Breast epithelium (tissue), 4 donors: ENCODE data around the gene ATP2C1. TPM values are rescaled to one million over a fixed set of nuclear protein-coding genes. Genes with fewer than 3 reads are reported as not detected.
A peak's percentile ranks its signal among the peaks of the same experiment; 100 is the strongest.

Experiments used
- DNase-seq, 2 donors: peaks; one replicate each; pipeline ENCODE4 v3.0.0-alpha.2; 2019; ENCODE audit warnings: low spot score in 2 of 2
- H3K27ac ChIP-seq, 2 donors: fragments of 200-600 bp; sonication (generic) in 1 of 2; one replicate each; pipeline ENCODE4 v1.5.1; 2016 to 2019; ENCODE audit warnings: mild to moderate bottlenecking in 1 of 2
- H3K27me3 ChIP-seq, 2 donors: fragments of 200-600 bp; sonication (generic) in 1 of 2; one replicate each; pipeline versions ENCODE4 v1.5.1 to v1.6.0; 2017 to 2019; ENCODE audit warnings: control low read depth in 1 of 2, mild to moderate bottlenecking in 1 of 2
- H3K36me3 ChIP-seq: fragments of 200-600 bp; one replicate; pipeline ENCODE4 v1.5.1; 2019
- H3K4me1 ChIP-seq, 2 donors: fragments of 200-600 bp; sonication (generic); one replicate each; pipeline ENCODE4 v1.5.1; 2016 to 2019; ENCODE audit warnings: control low read depth in 1 of 2
- H3K4me3 ChIP-seq, 3 donors: fragments of 200-600 bp; sonication (generic); 1 replicate in 2 of 3; 2 replicates in 1 of 3; pipeline ENCODE4 v1.5.1; 2016 to 2019; ENCODE audit warnings: mild to moderate bottlenecking in 3 of 3, moderate library complexity in 2 of 3
- H3K9me3 ChIP-seq, 2 donors: fragments of 200-600 bp; sonication (generic) in 1 of 2; one replicate each; pipeline ENCODE4 v1.5.1; 2016 to 2019; ENCODE audit warnings: control low read depth in 1 of 2
- POLR2A ChIP-seq: fragments of 450-650 bp; IDR thresholded peaks from one replicate; pipeline ENCODE4 v1.6.1; 2016; ENCODE audit warnings: antibody characterized with exemption, mild to moderate bottlenecking, moderate library complexity
- POLR2AphosphoS5 ChIP-seq, 3 donors: sonication (generic); formaldehyde crosslinking; IDR thresholded peaks; one replicate each; pipeline ENCODE4 v1.6.1; 2017; ENCODE audit warnings: antibody characterized with exemption in 3 of 3
- intact Hi-C: fragments of 100-400 bp; cut with DNase I; formaldehyde crosslinking; loops from one replicate; pipeline ENCODE4 v1.15.1; 2023; ENCODE audit warnings: low total_unique reads
- total RNA-seq, 3 donors: library from RNA; depleted of rRNA; stranded (reverse); fragments of >200 nt; gene quantifications; one replicate each; pipeline ENCODE4 v1.1.0, GENCODE V29; 2016
- TF ChIP-seq, protein P1 (sequence below), 3 donors: fragments of 450-650 bp; IDR thresholded peaks; one replicate each; pipeline ENCODE4 v1.5.1; 2016 to 2017; ENCODE audit warnings: antibody characterized with exemption in 3 of 3, mild to moderate bottlenecking in 3 of 3, moderate library complexity in 3 of 3

Gene ATP2C1
- total RNA-seq, 3 donors from 2014 or later, result 59.4 to 76.4 (median 76.2) TPM

- Histone ChIP-seq H3K27me3 (no peaks in the 10 kb centered on the region), H3K4me1 (no peaks in the 10 kb centered on the region), H3K27ac (no peak overlapping the region), H3K36me3 (no peaks in the 10 kb centered on the region), H3K9me3 (peaks cover 8 to 14% of the 10 kb centered on the region in 2 donors), H3K4me3 (no peak overlapping the region)
- TF ChIP-seq, protein P1, sequence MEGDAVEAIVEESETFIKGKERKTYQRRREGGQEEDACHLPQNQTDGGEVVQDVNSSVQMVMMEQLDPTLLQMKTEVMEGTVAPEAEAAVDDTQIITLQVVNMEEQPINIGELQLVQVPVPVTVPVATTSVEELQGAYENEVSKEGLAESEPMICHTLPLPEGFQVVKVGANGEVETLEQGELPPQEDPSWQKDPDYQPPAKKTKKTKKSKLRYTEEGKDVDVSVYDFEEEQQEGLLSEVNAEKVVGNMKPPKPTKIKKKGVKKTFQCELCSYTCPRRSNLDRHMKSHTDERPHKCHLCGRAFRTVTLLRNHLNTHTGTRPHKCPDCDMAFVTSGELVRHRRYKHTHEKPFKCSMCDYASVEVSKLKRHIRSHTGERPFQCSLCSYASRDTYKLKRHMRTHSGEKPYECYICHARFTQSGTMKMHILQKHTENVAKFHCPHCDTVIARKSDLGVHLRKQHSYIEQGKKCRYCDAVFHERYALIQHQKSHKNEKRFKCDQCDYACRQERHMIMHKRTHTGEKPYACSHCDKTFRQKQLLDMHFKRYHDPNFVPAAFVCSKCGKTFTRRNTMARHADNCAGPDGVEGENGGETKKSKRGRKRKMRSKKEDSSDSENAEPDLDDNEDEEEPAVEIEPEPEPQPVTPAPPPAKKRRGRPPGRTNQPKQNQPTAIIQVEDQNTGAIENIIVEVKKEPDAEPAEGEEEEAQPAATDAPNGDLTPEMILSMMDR (IDR thresholded peaks at IDR 0.05), result no peak
- no peak for TF ChIP-seq POLR2AphosphoS5 (IDR thresholded peaks at IDR 0.05)
- TF ChIP-seq POLR2A, result no peak
- intact Hi-C loops, result no loop called here
- DNase-seq, result no peak
Measured at GRCh38 chr3:130878464-130878863, 15.4 kb upstream of the ATP2C1 start.

DNA sequence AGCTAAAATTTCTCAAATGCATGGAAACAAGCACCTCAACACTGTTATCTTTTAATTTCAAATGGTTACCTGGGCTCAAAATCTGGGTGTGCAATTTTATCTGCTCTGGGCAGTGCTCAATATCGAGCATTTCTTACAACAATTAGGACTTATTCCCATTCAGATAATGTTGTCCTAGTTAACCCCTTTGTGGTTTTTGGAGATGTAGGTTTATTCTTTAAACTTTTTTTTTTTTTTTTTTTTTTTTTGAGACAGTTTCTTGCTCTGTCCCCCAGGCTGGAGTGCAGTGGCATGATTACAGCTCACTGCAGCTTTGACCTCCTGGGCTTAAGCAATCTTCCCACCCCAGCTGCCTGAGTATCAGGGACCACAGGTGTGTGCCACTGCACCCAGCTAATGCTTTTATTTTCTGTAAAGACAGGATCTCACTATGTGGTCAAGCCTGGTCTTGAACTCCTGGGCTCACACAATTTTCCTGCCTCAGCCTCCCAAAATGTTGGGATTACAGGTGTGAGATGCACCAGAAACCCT lies 4.4 kb upstream of the ATP2C1 start:
- TF ChIP-seq POLR2AphosphoS5 (IDR thresholded peaks at IDR 0.05) (no peak), POLR2A (no peak)
- TF ChIP-seq, protein P1 (IDR thresholded peaks at IDR 0.05), result no peak
- intact Hi-C loops, result no loop called here
- no peak overlapping the region for H3K27ac ChIP-seq
- H3K36me3 ChIP-seq, result no peaks in the 10 kb centered on the region
- DNase-seq, result no peak
- peaks cover 0 to 2% of the 10 kb centered on the region in 2 donors for H3K9me3 ChIP-seq
- no peak overlapping the region for H3K4me3 ChIP-seq
- no peaks in the 10 kb centered on the region for H3K27me3 ChIP-seq
- H3K4me1 ChIP-seq, result no peaks in the 10 kb centered on the region

- H3K4me3 ChIP-seq, result peak overlapping the region; percentile 89 to 95 (median 92)
- peaks cover 0 to 9% of the 10 kb centered on the region in 2 donors for H3K4me1 ChIP-seq
- TF ChIP-seq, protein P1 (IDR thresholded peaks at IDR 0.05), result peak; percentile 62 to 86 (median 84)
- TF ChIP-seq POLR2A (no peak), POLR2AphosphoS5 (IDR thresholded peaks at IDR 0.05) (peak in 2 of 3 donors; percentile 11 to 18)
- no peaks in the 10 kb centered on the region for H3K27me3 ChIP-seq
- peak in 1 of 2 donors; percentile 72 for DNase-seq
- no peaks in the 10 kb centered on the region for H3K36me3 ChIP-seq
- intact Hi-C loops, result loop anchor here (10.0 kb wide), 1 partner anchor 138 kb away; no protein-coding TSS in a partner anchor
- H3K9me3 ChIP-seq, result no peaks in the 10 kb centered on the region
- peak overlapping the region; percentile 97 for H3K27ac ChIP-seq
Measured at GRCh38 chr3:130892759-130893375, 1.0 kb upstream of the ATP2C1 start.

DNA sequence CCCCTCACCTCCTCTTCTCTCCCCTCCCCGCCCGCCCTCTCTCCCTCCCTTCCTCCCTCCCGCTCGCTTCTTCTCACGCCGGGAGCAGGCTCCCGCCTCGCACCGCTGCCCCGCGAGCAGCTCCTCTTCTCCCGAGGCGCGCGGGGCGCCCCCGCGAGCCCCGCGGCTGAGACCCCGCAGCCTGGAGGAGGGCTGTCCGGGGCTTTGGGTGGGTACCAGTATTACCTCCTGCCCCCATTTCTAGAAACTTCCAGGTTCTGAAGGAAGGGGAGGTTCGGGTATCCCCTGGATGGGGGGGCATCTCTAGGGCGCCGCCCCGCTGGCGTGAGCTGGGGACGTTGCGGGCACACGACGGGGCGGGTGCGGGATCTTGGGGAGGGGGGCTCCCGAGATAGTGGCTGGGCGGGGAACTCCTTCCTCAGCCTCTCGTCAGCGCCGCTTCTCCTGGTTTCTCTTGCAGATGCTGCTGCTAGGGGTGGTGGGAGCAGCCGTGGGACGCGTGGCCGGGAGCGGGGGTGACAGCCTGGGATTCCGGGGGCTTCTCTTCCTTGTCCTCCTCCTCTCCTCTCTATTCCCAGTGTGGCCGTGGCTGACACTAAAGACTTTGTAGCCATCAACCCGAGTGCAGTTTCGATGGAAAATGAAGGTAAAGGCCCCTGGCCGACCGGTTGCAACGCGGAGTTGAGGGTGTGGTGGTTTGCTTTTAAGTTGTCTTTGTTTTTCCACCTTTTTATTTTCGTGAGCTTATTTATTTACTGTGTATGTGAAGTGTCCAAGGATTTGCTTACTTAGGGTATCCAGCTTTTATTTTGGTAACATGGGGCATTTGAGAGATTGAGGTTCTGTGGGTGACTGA lies 474 bp downstream of the ATP2C1 start:
- H3K27me3 ChIP-seq, result no peaks in the 10 kb centered on the region
- peaks cover 0 to 9% of the 10 kb centered on the region in 2 donors for H3K4me1 ChIP-seq
- DNase-seq, result no peak
- intact Hi-C loops, result loop anchor here (10.0 kb wide), 1 partner anchor 140 kb away; no protein-coding TSS in a partner anchor
- peak overlapping the region; percentile 97 for H3K27ac ChIP-seq
- H3K9me3 ChIP-seq, result no peaks in the 10 kb centered on the region
- TF ChIP-seq POLR2A (no peak), POLR2AphosphoS5 (IDR thresholded peaks at IDR 0.05) (no peak)
- TF ChIP-seq, protein P1 (IDR thresholded peaks at IDR 0.05), result no peak
- peak overlapping the region; percentile 89 to 95 (median 92) for H3K4me3 ChIP-seq
- no peaks in the 10 kb centered on the region for H3K36me3 ChIP-seq
